ENCODE results near the gene ABL2.
A peak's percentile ranks its signal among the peaks of the same experiment; 100 is the strongest.
"Not testable (repeated sequence)": the region's sequence is repeated elsewhere in the genome, so short reads cannot be mapped to it uniquely, and the experiment has no call there.

The ABL2 gene

GRCh38 chr1:179167955-179168354, 61.5 kb downstream of the ABL2 start:
- FAIRE-seq = no peak

- no peak for FAIRE-seq
Measured at GRCh38 chr1:179167418-179167777, 62.1 kb downstream of the ABL2 start.

DNA sequence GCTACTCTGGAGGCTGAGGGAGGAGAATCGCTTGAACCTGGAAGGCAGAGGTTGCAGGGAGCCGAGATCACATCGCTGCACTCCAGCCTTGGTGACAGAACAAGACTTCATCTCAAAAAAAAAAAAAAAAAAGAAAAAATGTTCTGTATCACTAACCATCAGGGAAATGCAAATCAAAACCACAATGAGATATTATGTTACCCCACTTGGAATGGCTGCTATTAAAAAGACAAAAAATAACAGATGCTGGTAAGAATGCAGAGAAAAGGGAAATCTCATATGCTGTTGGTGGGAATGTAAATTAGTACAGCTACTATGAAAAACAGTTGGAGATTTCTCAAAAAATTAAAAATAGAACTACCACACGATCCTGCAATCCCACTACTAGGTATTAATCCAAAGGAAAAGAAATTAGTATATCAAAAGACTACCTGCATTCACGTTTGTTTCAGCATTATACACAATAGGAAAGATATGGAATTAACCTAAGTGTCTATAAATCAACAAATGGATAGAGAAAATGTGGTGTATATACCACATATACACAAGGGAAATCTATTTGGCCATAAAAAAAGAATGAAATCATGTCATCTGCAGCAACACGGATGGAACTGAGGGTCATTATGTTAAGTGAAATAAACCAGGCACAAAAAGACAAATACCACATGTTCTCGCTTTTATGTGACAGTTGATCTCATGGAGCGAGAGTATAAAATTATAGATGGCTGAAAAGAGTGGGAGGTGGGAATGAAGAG, 62.6 kb downstream of the ABL2 start:
- no peak for FAIRE-seq

DNA sequence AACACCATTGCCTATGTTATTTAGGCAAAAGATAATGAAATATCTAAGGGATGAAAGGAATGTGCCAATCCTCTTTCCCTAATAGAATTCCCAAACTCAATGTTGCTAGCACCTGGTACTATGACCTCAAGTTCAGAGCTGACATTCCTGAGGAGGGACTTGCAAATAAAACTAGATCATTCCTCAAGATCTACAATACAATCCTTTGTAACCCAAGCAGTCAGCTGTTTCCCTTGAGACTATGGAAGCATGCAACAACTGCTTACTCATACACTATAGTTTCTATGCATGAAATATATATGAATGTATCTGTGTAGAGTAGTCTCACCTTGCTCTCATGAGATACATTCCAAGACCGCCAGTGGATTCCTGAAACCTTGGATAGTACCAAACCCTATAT, 65.0 kb downstream of the ABL2 start:
- no peak for FAIRE-seq

DNA sequence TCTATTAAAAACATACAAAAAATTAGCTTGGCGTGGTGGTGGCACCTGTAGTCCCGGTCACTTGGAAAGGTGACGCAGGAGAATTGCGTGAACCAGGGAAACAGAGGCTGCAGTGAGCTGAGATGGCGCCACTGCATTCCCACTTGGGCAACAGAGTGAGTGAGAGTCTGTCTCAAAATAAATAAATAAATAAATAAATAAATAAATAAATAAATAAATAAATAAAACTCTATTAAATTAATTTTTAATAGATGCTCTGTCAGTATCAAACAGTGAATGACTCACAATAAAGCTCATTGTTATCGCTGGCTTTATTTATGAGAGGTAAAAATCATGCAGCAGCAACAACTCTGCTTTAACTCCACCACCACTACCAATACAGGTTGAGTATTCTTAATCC, 72.8 kb downstream of the ABL2 start:
- no peak for FAIRE-seq

DNA sequence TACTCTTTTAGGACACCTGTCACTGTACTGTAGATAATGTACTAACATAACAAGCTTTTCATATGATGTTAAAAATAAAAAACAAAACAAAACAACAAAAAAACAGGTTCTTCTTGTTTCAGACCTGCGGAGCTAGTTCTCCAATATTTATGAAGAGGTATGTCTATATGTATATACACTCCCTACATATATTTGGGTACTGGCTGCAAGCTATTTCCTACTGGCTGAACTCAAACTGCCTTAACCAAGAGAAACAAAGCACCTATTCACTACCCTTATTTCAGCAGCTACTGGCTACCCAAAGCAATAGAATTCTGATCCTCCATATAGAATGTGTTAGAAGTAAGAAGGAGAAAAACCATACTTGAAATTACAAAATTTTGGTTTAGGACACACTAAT, 73.5 kb downstream of the ABL2 start:
- FAIRE-seq = no peak

GRCh38 chr1:179155615-179156014, 73.9 kb downstream of the ABL2 start:
- FAIRE-seq = no peak

GRCh38 chr1:179154437-179154836, 75.0 kb downstream of the ABL2 start:
- no peak for FAIRE-seq

DNA sequence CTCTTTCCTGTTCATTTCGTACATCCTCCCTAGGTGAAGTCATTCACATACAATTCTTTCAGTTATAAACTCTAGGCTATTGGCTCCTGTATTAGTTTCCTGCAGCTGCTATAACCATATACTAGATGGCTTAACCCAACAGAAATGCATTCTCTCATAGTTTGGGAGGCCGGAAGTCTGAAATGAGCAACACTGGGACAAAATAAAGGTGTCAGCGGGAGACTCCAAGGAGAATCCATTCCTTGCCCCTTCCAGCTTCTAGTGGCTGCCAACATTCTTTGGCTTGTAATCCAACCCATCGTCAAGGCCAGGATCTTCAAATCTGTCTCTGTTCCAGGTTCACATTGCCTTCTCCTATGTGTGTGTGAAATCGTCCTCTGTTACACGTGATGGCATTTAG, 76.3 kb downstream of the ABL2 start:
- no peak for FAIRE-seq

DNA sequence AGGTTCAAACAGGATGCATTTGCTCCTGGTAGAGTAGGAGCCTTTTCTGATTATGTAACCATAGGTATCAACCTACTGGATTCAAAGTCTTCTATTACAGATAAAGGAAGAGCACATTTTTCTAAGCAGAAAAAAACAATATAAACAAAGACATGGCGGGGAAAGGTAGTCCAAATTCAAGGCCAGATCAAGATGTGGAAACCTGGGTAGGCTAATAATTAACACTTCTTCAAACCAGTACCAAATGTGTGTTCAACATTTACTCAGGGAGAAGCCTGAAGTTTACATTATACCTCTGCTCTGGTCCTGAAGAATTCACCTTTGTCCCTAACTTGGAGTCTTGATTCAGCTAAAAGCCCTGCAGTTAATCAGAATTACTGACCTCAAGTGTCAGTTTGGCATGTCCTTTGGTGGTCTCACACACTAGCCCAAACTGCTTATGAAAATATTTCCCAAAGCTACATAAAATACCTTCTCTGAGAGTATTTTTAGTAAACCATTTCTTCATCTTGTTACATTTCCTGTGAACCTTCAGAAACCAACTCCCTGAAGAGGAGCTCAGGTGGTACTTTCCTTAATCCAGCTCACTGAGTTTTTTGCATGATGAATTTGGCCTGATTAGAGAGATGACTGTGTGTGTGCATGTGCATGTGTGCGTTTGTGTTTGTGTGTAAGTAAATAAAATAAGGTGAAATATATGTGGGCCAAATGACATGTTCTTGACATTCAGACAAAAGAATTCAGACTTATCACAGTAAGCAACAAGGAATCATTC, 77.4 kb downstream of the ABL2 start:
- no peak for FAIRE-seq

GRCh38 chr1:179146911-179147310, 82.6 kb downstream of the ABL2 start:
- FAIRE-seq = no peak

- no peak for FAIRE-seq
Measured at GRCh38 chr1:179146476-179146875, 83.0 kb downstream of the ABL2 start.

DNA sequence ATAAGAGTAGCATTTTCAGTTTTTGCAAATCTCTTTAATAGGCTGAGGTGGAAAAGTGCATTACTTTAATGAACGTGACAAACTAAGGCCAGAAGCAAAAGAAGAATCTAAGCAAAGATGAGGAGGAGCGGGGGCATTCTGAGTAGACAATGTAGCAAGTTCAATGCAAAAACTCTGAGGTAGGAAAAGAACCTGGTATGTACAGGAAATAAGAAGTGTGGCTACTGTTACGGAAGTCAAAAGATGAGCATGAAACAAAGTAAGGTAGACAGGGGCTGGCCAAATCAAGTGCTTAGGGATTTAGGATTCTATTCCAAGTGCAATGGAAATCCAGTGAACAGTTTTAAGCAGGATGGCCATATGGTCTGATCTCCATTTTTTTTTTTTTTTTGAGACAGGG, 84.0 kb downstream of the ABL2 start:
- FAIRE-seq = no peak

- peak; percentile 24 for FAIRE-seq
Measured at GRCh38 chr1:179144626-179145025, 84.9 kb downstream of the ABL2 start.

GRCh38 chr1:179143322-179143721, 86.2 kb downstream of the ABL2 start:
- no peak for FAIRE-seq

- no peak for FAIRE-seq
Measured at GRCh38 chr1:179142889-179143299, 86.6 kb downstream of the ABL2 start.

DNA sequence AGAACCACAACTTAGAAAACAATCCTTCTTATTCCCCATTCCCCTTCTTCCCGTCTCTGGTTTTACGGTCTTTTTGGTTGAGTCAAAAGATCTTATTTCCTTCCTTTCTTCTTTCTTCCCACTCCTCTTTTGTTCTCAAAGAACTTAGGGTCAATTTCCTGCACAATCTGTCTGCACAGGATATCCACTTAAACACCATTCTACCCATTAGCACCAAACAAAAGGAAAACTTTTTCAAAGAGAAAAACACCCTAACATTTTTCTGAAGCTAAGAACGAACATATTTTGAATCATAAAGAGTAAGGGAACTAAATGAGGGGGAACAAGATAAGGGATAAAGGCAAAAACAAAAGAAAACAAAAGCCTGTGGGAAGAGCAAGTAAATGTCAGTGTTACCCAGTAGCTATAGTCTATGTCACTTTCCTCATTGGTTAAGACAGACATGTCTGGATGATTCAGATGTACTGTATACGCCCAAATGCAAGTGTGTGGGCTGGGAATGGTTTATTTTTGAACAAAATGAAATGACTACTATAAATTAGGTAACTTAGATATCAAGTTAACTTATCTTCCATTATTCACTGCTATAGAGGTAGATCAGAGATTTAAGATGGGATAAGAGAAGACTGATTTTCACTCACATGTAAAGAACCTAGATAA, 87.8 kb downstream of the ABL2 start:
- FAIRE-seq = no peak

GRCh38 chr1:179138755-179139154, 90.7 kb downstream of the ABL2 start:
- not testable (repeated sequence) for FAIRE-seq

DNA sequence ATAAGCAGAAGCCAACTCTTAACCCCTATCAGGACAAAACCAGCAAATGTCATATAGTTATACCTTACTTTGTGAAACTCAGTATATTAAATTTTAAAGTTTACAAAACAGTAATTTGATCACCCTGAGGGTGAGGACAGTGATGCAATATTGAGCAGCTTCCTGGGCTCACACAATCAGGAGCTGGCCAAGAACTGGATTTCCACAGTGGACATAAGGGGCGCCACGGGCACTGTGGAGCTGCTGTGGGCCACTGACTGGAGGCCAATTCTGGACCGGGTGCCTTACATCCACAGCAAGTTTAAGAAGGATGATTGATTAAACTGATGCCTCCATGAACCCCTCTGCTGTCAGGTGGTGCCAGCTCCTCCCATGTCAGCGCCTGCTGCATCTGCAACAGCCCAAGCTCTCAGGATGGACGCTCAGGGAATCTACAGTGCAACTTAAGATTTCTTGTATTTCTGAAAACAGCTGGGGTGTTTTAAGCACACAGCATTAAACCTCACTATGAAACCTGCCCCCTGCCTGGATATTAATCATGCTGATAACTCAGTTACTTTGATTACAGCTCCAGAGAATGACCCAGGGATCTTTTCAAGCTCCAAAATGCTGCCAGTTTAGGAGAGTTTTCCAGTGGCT, 91.7 kb downstream of the ABL2 start:
- no peak for FAIRE-seq

GRCh38 chr1:179135707-179136106, 93.8 kb downstream of the ABL2 start:
- not testable (repeated sequence) for FAIRE-seq

DNA sequence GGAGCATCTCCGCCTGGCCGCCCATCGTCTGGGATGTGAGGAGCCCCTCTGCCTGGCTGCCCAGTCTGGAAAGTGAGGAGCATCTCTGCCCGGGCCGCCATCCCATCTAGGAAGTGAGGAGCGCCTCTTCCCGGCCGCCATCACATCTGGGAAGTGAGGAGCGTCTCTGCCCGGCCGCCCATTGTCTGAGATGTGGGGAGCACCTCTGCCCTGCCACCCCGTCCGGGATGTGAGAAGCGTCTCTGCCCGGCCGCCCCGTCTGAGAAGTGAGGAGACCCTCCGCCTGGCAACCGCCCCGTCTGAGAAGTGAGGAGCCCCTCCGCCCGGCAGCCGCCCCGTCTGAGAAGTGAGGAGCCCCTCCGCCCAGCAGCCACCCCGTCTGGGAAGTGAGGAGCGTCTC, 94.3 kb downstream of the ABL2 start:
- FAIRE-seq = not testable (repeated sequence)

DNA sequence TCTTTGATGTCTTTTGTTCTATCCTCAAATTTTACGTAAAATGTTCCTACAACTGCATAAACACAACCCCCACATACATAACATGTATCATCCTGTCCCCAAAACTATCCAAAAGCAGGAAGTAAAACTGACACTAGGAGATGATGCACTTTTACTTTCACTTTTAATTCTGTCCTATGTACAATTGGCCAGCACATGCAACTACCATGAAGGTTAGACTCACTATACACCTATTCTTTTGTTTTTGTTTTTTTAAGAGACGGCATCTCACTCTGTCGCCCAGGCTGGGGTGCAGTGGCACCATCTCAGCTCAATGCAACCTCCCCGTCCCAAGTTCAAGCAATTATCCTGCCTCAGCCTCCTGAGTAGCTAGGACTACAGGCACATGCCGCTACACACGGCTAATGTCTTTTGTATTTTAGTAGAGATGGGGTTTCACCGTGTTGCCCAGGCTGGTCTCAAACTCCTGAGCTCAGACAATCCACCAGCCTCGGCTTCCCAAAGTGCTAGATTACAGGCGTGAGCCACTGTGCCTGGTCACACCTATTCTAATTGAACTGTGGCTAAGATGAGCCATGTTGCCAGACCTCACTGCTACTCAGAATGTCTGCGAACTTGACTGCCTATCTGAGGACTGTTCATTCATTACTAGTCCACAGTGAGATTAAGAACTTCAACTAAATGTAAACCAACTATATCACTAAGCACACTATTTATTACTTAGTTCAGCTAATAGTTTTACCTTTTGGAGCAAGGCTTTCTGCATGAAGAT, 99.6 kb downstream of the ABL2 start:
- FAIRE-seq = no peak

- no peak for FAIRE-seq
Measured at GRCh38 chr1:179128520-179128919, 101.0 kb downstream of the ABL2 start.

Measured in colon (tissue), 2 donors.